PC-3 (cell line): ENCODE results near the gene UCK2. TPM values are rescaled to one million over a fixed set of nuclear protein-coding genes. Genes with fewer than 3 reads are reported as not detected.

ENCODE experiments used
- ATAC-seq: fragments of 200-7000 bp; cut with Tn5 transposase; 2 replicates; pipeline ENCODE4 v1.9.1; 2020; ENCODE audit warnings: mild to moderate bottlenecking, moderate library complexity
- BruUV-seq: library from RNA; stranded (reverse); fragments of 400-500 nt; replicated peaks from 2 replicates; lab custom pipeline; 2021; lab: Mats Ljungman, UMichigan
- CTCF ChIA-PET: fragments of 300-600 bp; sonication (Branson Sonifier 250); formaldehyde crosslinking; loops from one replicate; lab custom pipeline; 2022; ENCODE audit warnings: antibody characterized with exemption; lab: Charles Lee
- POLR2A ChIA-PET: fragments of 300-600 bp; sonication (Branson Sonifier 250); formaldehyde crosslinking; loops from one replicate; lab custom pipeline; 2022; ENCODE audit warnings: antibody characterized with exemption; ENCODE audit not compliant: unreplicated experiment; lab: Charles Lee
- DNase-seq: peaks from one replicate; pipeline ENCODE4 v3.0.0-alpha.2; 2015
- H2AFZ ChIP-seq: fragments of 300-600 bp; sonication (generic); 2 replicates; pipeline ENCODE4 v1.6.0; 2016; ENCODE audit warnings: antibody characterized with exemption, low read length
- H3F3A ChIP-seq: fragments of 300-600 bp; sonication (generic); one replicate; pipeline ENCODE4 v1.6.0; 2017; ENCODE audit warnings: antibody characterized with exemption, low read length, control low read depth, mild to moderate bottlenecking; ENCODE audit not compliant: unreplicated experiment
- H3K27ac ChIP-seq: fragments of 300-600 bp; sonication (generic); 2 replicates; pipeline ENCODE4 v1.5.1; 2016; ENCODE audit warnings: mild to moderate bottlenecking, low read length
- H3K27me3 ChIP-seq: fragments of 300-600 bp; sonication (generic); 2 replicates; pipeline ENCODE4 v1.6.1; 2016; ENCODE audit warnings: low read length, mixed read lengths
- H3K36me3 ChIP-seq: fragments of 300-600 bp; sonication (generic); 2 replicates; pipeline ENCODE4 v1.6.1; 2016; ENCODE audit warnings: low read depth, mixed run types, low read length, mixed read lengths
- H3K4me1 ChIP-seq: fragments of 300-600 bp; sonication (generic); 2 replicates; pipeline ENCODE4 v1.5.1; 2016; ENCODE audit warnings: low read length; ENCODE audit not compliant: insufficient read depth
- H3K4me2 ChIP-seq: fragments of 300-600 bp; sonication (generic); 2 replicates; pipeline ENCODE4 v1.6.0; 2016; ENCODE audit warnings: low read length
- H3K4me3 ChIP-seq: fragments of 300-600 bp; sonication (generic); 2 replicates; pipeline ENCODE4 v1.5.1; 2016; ENCODE audit warnings: mild to moderate bottlenecking, low read length, mixed read lengths
- H3K79me2 ChIP-seq: fragments of 300-600 bp; sonication (generic); 2 replicates; pipeline ENCODE4 v1.6.1; 2017; ENCODE audit warnings: low read length, mixed read lengths
- H3K9ac ChIP-seq: fragments of 300-600 bp; sonication (generic); 2 replicates; pipeline ENCODE4 v1.6.0; 2016; ENCODE audit warnings: mild to moderate bottlenecking, low read length
- H3K9me2 ChIP-seq: fragments of 300-600 bp; sonication (generic); replicated peaks from 2 replicates; pipeline ENCODE4 v1.6.1; 2016; ENCODE audit warnings: mixed run types, low read length, mixed read lengths
- H3K9me3 ChIP-seq: fragments of 300-600 bp; sonication (generic); 2 replicates; pipeline ENCODE4 v1.6.1; 2016; ENCODE audit warnings: low read length, mixed read lengths
- H4K20me1 ChIP-seq: fragments of 300-600 bp; sonication (generic); 2 replicates; pipeline ENCODE4 v1.6.1; 2016; ENCODE audit warnings: low read length, mixed read lengths
- CTCF ChIP-seq: fragments of 300-600 bp; sonication (generic); conservative IDR thresholded peaks from 2 replicates; pipeline ENCODE4 v1.5.1; 2017; ENCODE audit warnings: antibody characterized with exemption, low read depth, mild to moderate bottlenecking, low read length
- EZH2 ChIP-seq: fragments of 300-600 bp; sonication (generic); IDR thresholded peaks from one replicate; pipeline ENCODE4 v1.6.1; 2017; ENCODE audit warnings: antibody characterized with exemption, mild to moderate bottlenecking, low read length; ENCODE audit not compliant: unreplicated experiment
- EZH2phosphoT487 ChIP-seq: fragments of 300-600 bp; sonication (generic); IDR thresholded peaks from 2 replicates; pipeline ENCODE4 v1.6.1; 2018; ENCODE audit warnings: mild to moderate bottlenecking, antibody characterized with exemption, low read length, borderline replicate concordance
- intact Hi-C: fragments of 100-400 bp; cut with micrococcal nuclease; formaldehyde crosslinking; loops from 2 replicates; pipeline ENCODE4 v1.9.0; 2023
- total RNA-seq: library from RNA; depleted of rRNA; stranded (reverse); fragments of >200 nt; gene quantifications from 2 replicates; pipeline ENCODE4 v1.2.3, GENCODE V29; 2014

The UCK2 gene
- total RNA-seq, 1 experiment from 2014 or later: 193 TPM

DNA sequence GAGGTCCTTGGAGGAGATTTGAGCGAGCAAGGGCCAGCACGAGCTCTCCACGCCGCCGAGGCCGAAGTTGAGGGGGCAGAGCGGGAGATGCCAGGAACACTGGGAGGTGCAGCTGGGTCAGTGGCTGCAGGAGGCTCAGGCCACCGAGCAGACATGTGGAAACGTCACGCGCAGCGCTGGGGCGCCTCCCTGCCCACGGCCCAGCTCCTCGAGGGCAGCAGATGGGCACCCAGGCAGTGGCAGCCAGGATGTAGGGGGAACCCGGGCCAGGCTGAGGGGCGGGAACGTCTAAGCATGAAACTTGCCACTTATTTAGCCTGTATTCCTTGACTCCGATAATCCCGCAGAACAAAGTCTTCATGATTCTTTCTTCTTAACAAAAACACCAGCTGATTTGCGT lies 114.1 kb downstream of the UCK2 start:
- BruUV-seq: no TSS peak
- CTCF ChIA-PET: no interaction called here

DNA sequence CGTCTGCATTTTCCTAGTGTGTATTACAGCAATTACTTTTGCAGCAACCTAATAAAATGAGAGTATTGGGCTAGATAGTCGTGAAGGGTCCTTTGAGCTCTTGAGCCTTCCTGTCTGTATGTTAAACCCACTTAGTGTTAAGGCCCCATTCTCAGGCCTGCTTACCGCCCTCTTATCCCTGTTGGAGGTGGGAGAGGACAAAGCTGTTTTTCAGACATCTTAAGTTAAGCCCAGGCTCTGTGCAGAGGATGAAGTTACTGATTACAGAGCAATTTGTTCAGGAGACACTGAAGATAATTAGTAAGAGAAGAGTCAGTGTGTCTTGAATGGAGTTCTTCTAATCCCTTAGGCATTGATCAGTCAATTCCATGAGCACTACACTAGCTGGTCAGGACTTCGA lies 114.6 kb downstream of the UCK2 start:
- H3K9ac ChIP-seq: no peak overlapping the region
- BruUV-seq: no TSS peak
- H3K9me3 ChIP-seq: no peaks in the 10 kb centered on the region
- intact Hi-C loops: no loop called here
- ATAC-seq: no peak
- ChIA-PET POLR2A (no interaction called here), CTCF (no interaction called here)
- H3K4me1 ChIP-seq: no peaks in the 10 kb centered on the region
- H3K36me3 ChIP-seq: no peaks in the 10 kb centered on the region
- TF ChIP-seq EZH2phosphoT487 (no peak), CTCF (no peak), EZH2 (no peak)
- H3K79me2 ChIP-seq: no peaks in the 10 kb centered on the region
- H3K4me2 ChIP-seq: no peak overlapping the region
- no peak for DNase-seq
- no peak overlapping the region for H2AFZ ChIP-seq
- H3K9me2 ChIP-seq: no peaks in the 10 kb centered on the region
- peaks cover 74% of the 10 kb centered on the region for H3K27me3 ChIP-seq
- H3K4me3 ChIP-seq: no peak overlapping the region
- H3K27ac ChIP-seq: no peak overlapping the region
- no peaks in the 10 kb centered on the region for H3F3A ChIP-seq
- no peaks in the 10 kb centered on the region for H4K20me1 ChIP-seq

More for the DNA sequence above, 114.1 kb downstream of the UCK2 start:
- POLR2A ChIA-PET: no interaction called here
- Histone ChIP-seq H3K4me2 (no peak overlapping the region), H3K79me2 (no peaks in the 10 kb centered on the region), H2AFZ (no peak overlapping the region), H3K9me2 (no peaks in the 10 kb centered on the region), H3K27ac (no peak overlapping the region), H3K9me3 (no peaks in the 10 kb centered on the region), H3F3A (no peaks in the 10 kb centered on the region), H3K4me3 (no peak overlapping the region), H3K4me1 (no peaks in the 10 kb centered on the region), H3K27me3 (peaks cover 74% of the 10 kb centered on the region), H4K20me1 (no peaks in the 10 kb centered on the region), H3K36me3 (no peaks in the 10 kb centered on the region), H3K9ac (no peak overlapping the region)
- DNase-seq (no peak), ATAC-seq (no peak)
- intact Hi-C loops: no loop called here
- TF ChIP-seq CTCF: no peak
- TF ChIP-seq EZH2phosphoT487: no peak
- TF ChIP-seq EZH2: no peak

- Histone ChIP-seq H3K27ac (no peak overlapping the region), H3K9me3 (no peaks in the 10 kb centered on the region), H4K20me1 (no peaks in the 10 kb centered on the region), H3F3A (no peaks in the 10 kb centered on the region), H3K79me2 (no peaks in the 10 kb centered on the region), H3K9ac (no peak overlapping the region), H3K36me3 (no peaks in the 10 kb centered on the region), H3K4me1 (no peaks in the 10 kb centered on the region), H3K4me3 (no peak overlapping the region), H3K4me2 (no peak overlapping the region), H3K27me3 (peaks cover 71% of the 10 kb centered on the region), H3K9me2 (no peaks in the 10 kb centered on the region), H2AFZ (no peak overlapping the region)
- peak; percentile 43; the same call in 1 of the 2 replicates for ATAC-seq
- intact Hi-C loops: no loop called here
- no peak for TF ChIP-seq EZH2
- peak; percentile 27; the same call in 1 of the 2 replicates for TF ChIP-seq CTCF
- TF ChIP-seq EZH2phosphoT487: no peak
- DNase-seq: peak; percentile 10
- no TSS peak for BruUV-seq
- ChIA-PET CTCF (no interaction called here), POLR2A (interaction anchor here (0.6 kb wide), 1 partner anchor 313 kb away, joined by 4 read pairs; no protein-coding TSS in a partner anchor)
Observed at GRCh38 chr1:165942927-165943597, 115.6 kb downstream of the UCK2 start.
